ENCODE measurements around the gene SUGCT.
"Not testable (repeated sequence)": the region's sequence is repeated elsewhere in the genome, so short reads cannot be mapped to it uniquely, and the experiment has no call there.

The SUGCT gene

GRCh38 chr7:40402661-40403060 is 267.9 kb downstream of the SUGCT start:
- Histone ChIP-seq H3K36me3 (replicated peaks) (no peaks in the 10 kb centered on the region), H3K4me3 (ENCODE audit: low read depth, low read length) (no peak overlapping the region), H3K27me3 (replicated peaks) (no peaks in the 10 kb centered on the region), H3K27ac (no peak overlapping the region)
- TF ChIP-seq CTCF (IDR thresholded peaks at IDR 0.05; ENCODE audit: low read depth, low read length, missing control alignments) = no peak
- DNase-seq = no peak
- in situ Hi-C loops (cut with HindIII; ENCODE audit: low pct_ligation_motif_present, low sequenced_read_pairs) = no loop called here

- in situ Hi-C loops (cut with HindIII; ENCODE audit: low pct_ligation_motif_present, low sequenced_read_pairs) = no loop called here
- no peak overlapping the region for H3K27ac ChIP-seq
These were observed 269.1 kb downstream of the SUGCT start for GRCh38 chr7:40403703-40404476.

GRCh38 chr7:40405991-40406390 is 271.2 kb downstream of the SUGCT start:
- Histone ChIP-seq H3K4me3 (ENCODE audit: low read depth, low read length) (no peak overlapping the region), H3K27me3 (replicated peaks) (no peaks in the 10 kb centered on the region), H3K36me3 (replicated peaks) (no peaks in the 10 kb centered on the region), H3K27ac (no peak overlapping the region)
- TF ChIP-seq CTCF (IDR thresholded peaks at IDR 0.05; ENCODE audit: low read depth, low read length, missing control alignments) = no peak
- in situ Hi-C loops (cut with HindIII; ENCODE audit: low pct_ligation_motif_present, low sequenced_read_pairs) = no loop called here
- DNase-seq = no peak

More at GRCh38 chr7:40403703-40404476, 269.1 kb downstream of the SUGCT start:
- H3K36me3 ChIP-seq (replicated peaks) = no peaks in the 10 kb centered on the region
- TF ChIP-seq CTCF (IDR thresholded peaks at IDR 0.05; ENCODE audit: low read depth, low read length, missing control alignments) = no peak
- no peaks in the 10 kb centered on the region for H3K27me3 ChIP-seq (replicated peaks)
- no peak overlapping the region for H3K4me3 ChIP-seq (ENCODE audit: low read depth, low read length)
- no peak for DNase-seq

GRCh38 chr7:40412323-40412722 is 277.5 kb downstream of the SUGCT start:
- H3K36me3 ChIP-seq (replicated peaks) = no peaks in the 10 kb centered on the region
- TF ChIP-seq CTCF (IDR thresholded peaks at IDR 0.05; ENCODE audit: low read depth, low read length, missing control alignments) = no peak
- in situ Hi-C loops (cut with HindIII; ENCODE audit: low pct_ligation_motif_present, low sequenced_read_pairs) = no loop called here
- no peak for DNase-seq
- no peak overlapping the region for H3K4me3 ChIP-seq (ENCODE audit: low read depth, low read length)
- H3K27me3 ChIP-seq (replicated peaks) = no peaks in the 10 kb centered on the region
- no peak overlapping the region for H3K27ac ChIP-seq

GRCh38 chr7:40414704-40415103 is 279.9 kb downstream of the SUGCT start:
- DNase-seq; in situ Hi-C loops (cut with HindIII; ENCODE audit: low pct_ligation_motif_present, low sequenced_read_pairs); H3K27me3 ChIP-seq (replicated peaks); H3K27ac ChIP-seq; H3K4me3 ChIP-seq (ENCODE audit: low read depth, low read length); H3K36me3 ChIP-seq (replicated peaks): not testable (repeated sequence)

- no peak for TF ChIP-seq CTCF (IDR thresholded peaks at IDR 0.05; ENCODE audit: low read depth, low read length, missing control alignments)
- in situ Hi-C loops (cut with HindIII; ENCODE audit: low pct_ligation_motif_present, low sequenced_read_pairs) = no loop called here
- no peak overlapping the region for H3K27ac ChIP-seq
- H3K4me3 ChIP-seq (ENCODE audit: low read depth, low read length) = no peak overlapping the region
- DNase-seq = no peak
- H3K27me3 ChIP-seq (replicated peaks) = no peaks in the 10 kb centered on the region
- no peaks in the 10 kb centered on the region for H3K36me3 ChIP-seq (replicated peaks)
These were observed 283.6 kb downstream of the SUGCT start for GRCh38 chr7:40418448-40418847.
